Measurements from ENCODE around the gene NAV2. TPM values are rescaled to one million over a fixed set of nuclear protein-coding genes. Genes with fewer than 3 reads are reported as not detected.

The NAV2 gene
- total RNA-seq, 1 experiment from 2014 or later: 22.7 TPM

DNA sequence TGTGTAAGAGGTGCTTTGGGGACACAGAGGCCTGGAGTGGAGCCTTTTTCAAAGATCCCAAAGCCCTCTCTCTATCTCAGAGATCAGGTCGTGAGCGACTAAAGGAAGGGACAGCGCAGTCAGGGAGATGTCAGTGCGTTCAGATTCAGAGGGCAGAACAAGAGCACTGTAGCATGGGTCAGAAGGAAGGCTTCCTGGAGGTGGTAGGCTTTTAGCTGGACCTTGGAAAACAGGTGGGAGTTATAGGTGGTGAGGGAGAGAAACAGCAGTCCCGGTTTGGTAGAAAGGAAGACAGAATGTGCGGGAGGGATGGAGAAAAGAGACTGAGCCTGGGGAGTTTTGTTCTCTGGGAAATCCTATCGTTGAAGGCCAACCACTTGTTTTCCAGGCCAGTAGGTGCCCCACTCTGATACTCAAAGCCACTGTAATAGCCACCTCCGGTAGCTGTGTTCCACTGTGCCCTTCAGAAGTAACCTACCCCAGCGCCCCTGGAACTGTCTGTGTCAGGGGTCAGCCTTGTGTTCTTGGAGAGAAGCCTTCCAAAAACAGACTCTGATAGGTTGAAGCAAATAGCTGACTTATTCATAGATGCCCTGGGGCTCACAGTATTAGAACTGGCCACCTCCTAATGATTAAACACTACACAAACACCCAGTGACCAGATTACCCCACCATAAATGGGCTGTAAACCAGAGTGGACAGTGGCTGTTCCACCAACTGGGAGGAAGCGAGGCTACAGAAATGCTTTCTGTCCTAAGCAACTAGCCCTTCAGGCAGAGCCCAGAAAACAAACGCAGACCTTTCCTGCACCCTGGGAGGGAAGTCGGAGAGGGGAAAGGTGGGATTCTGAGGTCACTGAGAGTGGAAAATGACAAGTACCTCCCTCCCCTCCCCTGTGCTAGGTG, 289.9 kb downstream of the NAV2 start:
- no peak for ATAC-seq
- CTCF ChIA-PET: no interaction called here

DNA sequence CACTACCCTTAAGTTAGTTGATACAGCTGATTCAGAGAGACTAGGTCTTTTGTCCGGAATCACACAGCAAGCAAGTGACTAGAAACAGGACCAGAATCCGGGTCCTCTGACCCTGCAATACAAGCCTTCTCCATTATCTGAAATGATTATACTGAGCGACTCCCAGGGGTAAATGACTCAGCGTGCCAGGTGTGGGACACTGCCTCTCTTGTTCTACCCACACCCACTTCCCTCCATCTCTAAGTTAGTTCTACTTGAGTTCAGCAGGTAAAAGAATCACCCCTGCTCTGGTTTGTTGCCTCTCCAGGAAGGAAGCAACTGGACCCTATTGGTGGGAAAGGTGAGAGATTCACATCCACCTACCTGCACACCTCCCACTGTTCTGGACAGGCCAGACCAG, 290.7 kb downstream of the NAV2 start:
- in situ Hi-C loops (cut with HindIII; ENCODE audit: low pct_unique_long_range_greater_than_20kb, low sequenced_read_pairs): no loop called here
- Histone ChIP-seq H3K9me3 (ENCODE audit: control insufficient read depth, insufficient read depth, low read depth, low read length) (no peaks in the 10 kb centered on the region), H3K4me3 (ENCODE audit: low read depth in 2 of 2, low read length in 2 of 2) (no peak overlapping the region), H3K27me3 (ENCODE audit: control insufficient read depth, insufficient read depth, low read length) (no peaks in the 10 kb centered on the region), H3K4me1 (ENCODE audit: control insufficient read depth, insufficient read depth, low read length) (no peaks in the 10 kb centered on the region), H3K27ac (ENCODE audit: low read length) (no peak overlapping the region), H3K36me3 (ENCODE audit: control insufficient read depth, insufficient read depth, low read length) (no peaks in the 10 kb centered on the region)
- ATAC-seq (no peak), DNase-seq (ENCODE audit: low read depth, low spot score) (no peak)
- intact Hi-C loops (cut with micrococcal nuclease; ENCODE audit: unreplicated experiment): no loop called here
- ChIA-PET CTCF (no interaction called here), POLR2A (no interaction called here)
- BruUV-seq (replicated peaks): no TSS peak
- TF ChIP-seq, protein P1, sequence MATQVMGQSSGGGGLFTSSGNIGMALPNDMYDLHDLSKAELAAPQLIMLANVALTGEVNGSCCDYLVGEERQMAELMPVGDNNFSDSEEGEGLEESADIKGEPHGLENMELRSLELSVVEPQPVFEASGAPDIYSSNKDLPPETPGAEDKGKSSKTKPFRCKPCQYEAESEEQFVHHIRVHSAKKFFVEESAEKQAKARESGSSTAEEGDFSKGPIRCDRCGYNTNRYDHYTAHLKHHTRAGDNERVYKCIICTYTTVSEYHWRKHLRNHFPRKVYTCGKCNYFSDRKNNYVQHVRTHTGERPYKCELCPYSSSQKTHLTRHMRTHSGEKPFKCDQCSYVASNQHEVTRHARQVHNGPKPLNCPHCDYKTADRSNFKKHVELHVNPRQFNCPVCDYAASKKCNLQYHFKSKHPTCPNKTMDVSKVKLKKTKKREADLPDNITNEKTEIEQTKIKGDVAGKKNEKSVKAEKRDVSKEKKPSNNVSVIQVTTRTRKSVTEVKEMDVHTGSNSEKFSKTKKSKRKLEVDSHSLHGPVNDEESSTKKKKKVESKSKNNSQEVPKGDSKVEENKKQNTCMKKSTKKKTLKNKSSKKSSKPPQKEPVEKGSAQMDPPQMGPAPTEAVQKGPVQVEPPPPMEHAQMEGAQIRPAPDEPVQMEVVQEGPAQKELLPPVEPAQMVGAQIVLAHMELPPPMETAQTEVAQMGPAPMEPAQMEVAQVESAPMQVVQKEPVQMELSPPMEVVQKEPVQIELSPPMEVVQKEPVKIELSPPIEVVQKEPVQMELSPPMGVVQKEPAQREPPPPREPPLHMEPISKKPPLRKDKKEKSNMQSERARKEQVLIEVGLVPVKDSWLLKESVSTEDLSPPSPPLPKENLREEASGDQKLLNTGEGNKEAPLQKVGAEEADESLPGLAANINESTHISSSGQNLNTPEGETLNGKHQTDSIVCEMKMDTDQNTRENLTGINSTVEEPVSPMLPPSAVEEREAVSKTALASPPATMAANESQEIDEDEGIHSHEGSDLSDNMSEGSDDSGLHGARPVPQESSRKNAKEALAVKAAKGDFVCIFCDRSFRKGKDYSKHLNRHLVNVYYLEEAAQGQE (IDR thresholded peaks at IDR 0.05; ENCODE audit: insufficient read depth in 1 of 2, low read depth in 2 of 2, low read length in 1 of 2): no peak
- TF ChIP-seq TCF7L2 (IDR thresholded peaks at IDR 0.05; ENCODE audit: low read depth, low read length): no peak
- TF ChIP-seq POLR2AphosphoS5 (IDR thresholded peaks at IDR 0.05; ENCODE audit: low read depth, low read length): no peak
- no peak for TF ChIP-seq SIN3A (IDR thresholded peaks at IDR 0.05; ENCODE audit: borderline replicate concordance, insufficient read depth, low read depth, low read length)
- TF ChIP-seq, protein P2, sequence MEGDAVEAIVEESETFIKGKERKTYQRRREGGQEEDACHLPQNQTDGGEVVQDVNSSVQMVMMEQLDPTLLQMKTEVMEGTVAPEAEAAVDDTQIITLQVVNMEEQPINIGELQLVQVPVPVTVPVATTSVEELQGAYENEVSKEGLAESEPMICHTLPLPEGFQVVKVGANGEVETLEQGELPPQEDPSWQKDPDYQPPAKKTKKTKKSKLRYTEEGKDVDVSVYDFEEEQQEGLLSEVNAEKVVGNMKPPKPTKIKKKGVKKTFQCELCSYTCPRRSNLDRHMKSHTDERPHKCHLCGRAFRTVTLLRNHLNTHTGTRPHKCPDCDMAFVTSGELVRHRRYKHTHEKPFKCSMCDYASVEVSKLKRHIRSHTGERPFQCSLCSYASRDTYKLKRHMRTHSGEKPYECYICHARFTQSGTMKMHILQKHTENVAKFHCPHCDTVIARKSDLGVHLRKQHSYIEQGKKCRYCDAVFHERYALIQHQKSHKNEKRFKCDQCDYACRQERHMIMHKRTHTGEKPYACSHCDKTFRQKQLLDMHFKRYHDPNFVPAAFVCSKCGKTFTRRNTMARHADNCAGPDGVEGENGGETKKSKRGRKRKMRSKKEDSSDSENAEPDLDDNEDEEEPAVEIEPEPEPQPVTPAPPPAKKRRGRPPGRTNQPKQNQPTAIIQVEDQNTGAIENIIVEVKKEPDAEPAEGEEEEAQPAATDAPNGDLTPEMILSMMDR (IDR thresholded peaks at IDR 0.05): no peak

More for the DNA sequence above, 289.9 kb downstream of the NAV2 start:
- BruUV-seq (replicated peaks): no TSS peak
- in situ Hi-C loops (cut with HindIII; ENCODE audit: low pct_unique_long_range_greater_than_20kb, low sequenced_read_pairs) (no loop called here), intact Hi-C loops (cut with micrococcal nuclease; ENCODE audit: unreplicated experiment) (no loop called here)
- POLR2A ChIA-PET: no interaction called here
- Histone ChIP-seq H3K9me3 (ENCODE audit: control insufficient read depth, insufficient read depth, low read depth, low read length) (no peaks in the 10 kb centered on the region), H3K4me1 (ENCODE audit: control insufficient read depth, insufficient read depth, low read length) (no peaks in the 10 kb centered on the region), H3K4me3 (ENCODE audit: low read depth in 2 of 2, low read length in 2 of 2) (no peak overlapping the region), H3K27ac (ENCODE audit: low read length) (no peak overlapping the region), H3K27me3 (ENCODE audit: control insufficient read depth, insufficient read depth, low read length) (no peaks in the 10 kb centered on the region), H3K36me3 (ENCODE audit: control insufficient read depth, insufficient read depth, low read length) (no peaks in the 10 kb centered on the region)
- TF ChIP-seq, protein P1 (IDR thresholded peaks at IDR 0.05; ENCODE audit: insufficient read depth in 1 of 2, low read depth in 2 of 2, low read length in 1 of 2): no peak
- TF ChIP-seq POLR2AphosphoS5 (IDR thresholded peaks at IDR 0.05; ENCODE audit: low read depth, low read length) (no peak), SIN3A (IDR thresholded peaks at IDR 0.05; ENCODE audit: borderline replicate concordance, insufficient read depth, low read depth, low read length) (no peak), TCF7L2 (IDR thresholded peaks at IDR 0.05; ENCODE audit: low read depth, low read length) (no peak)
- TF ChIP-seq, protein P2 (IDR thresholded peaks at IDR 0.05): no peak
- DNase-seq (ENCODE audit: low read depth, low spot score): no peak
